SIG-M5 (cell line): ENCODE data around the gene ZNF280A.

ENCODE experiments used
- DNase-seq: peaks from one replicate; lab custom pipeline; 2025; lab: John Stamatoyannopoulos, UW

The ZNF280A gene

GRCh38 chr22:22520020-22520656, at the start of gene ZNF280A:
TSS of gene ZNF280A (minus strand) at chr22:22520270. CDS start at chr22:22515630, 4,640 bp downstream.
- DNase-seq, result no peak

DNA sequence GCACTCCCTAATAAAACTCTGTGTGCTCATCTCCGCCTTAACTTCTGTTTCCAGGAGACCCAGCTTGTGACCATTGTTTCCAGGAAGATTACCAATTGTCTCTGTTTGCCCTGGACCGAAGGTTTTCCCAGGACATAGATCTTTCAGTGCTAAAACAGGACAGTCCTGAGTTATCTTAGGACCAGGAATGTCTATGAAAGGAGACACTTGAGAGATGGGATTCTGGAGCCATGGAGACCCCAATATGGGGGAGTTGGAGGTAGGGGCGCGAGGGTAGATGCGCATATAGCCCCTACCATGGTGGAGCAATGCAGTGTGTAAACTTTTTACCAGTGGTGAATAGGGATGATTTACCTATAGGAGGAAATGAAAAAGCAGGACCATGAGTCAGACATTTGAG, 49.1 kb upstream of the ZNF280A start:
- DNase-seq, result no peak

DNA sequence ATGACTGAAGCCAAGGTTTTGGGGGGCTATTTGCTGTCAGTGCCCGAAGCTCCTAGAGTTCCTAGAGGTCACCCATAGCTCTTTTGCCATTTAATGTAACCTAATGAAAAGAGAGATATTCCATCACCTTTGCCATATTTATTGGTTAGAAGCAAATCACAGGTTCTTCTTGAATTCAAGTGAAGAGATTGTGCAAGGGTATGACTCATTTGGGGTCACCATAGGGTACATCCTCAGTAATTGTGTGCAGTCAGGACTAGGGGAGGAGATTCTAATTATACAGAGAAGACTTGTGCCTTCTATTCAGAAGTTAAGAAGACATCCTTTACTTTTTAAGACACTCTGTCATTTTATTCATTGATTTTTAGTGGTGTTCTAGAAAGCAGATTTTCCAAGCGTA, 45.9 kb upstream of the ZNF280A start:
- DNase-seq, result no peak

DNA sequence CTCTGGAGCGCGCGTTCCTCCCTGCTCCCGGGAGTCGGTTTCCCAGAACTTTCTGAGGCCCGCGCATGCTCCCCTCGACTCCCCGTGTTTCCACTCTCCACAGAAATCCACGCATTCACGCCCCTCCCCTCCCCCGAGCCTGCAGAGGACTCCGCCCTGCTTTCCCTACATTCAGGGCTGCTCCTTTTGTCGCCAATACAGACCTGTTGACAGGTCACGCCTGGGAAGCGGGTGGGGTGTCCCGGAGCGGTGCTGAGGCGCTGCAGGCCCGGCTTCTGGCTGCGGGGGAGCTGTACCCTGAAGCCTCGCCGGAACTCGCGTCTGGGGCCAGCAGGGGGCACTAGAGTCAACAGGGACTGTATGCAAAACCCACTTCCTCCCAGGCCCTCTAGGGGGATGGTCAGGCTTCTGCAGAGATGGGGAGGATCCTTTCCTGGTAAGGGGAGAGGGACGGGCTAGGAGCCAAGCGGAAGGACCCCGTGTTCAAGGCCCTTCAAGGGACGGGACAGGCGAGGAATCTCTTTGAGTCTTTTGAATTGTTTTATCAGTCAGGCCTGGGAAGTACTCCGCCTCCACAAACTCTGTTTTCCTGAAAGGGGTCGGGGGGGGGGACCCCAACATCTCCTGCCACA, 39.0 kb upstream of the ZNF280A start, which contains the start of gene PRAME:
TSS of gene PRAME (minus strand) at position 294 of the 632 bp plus-strand sequence. CDS start 2,433 bp downstream, outside the sequence.
- no peak for DNase-seq

DNA sequence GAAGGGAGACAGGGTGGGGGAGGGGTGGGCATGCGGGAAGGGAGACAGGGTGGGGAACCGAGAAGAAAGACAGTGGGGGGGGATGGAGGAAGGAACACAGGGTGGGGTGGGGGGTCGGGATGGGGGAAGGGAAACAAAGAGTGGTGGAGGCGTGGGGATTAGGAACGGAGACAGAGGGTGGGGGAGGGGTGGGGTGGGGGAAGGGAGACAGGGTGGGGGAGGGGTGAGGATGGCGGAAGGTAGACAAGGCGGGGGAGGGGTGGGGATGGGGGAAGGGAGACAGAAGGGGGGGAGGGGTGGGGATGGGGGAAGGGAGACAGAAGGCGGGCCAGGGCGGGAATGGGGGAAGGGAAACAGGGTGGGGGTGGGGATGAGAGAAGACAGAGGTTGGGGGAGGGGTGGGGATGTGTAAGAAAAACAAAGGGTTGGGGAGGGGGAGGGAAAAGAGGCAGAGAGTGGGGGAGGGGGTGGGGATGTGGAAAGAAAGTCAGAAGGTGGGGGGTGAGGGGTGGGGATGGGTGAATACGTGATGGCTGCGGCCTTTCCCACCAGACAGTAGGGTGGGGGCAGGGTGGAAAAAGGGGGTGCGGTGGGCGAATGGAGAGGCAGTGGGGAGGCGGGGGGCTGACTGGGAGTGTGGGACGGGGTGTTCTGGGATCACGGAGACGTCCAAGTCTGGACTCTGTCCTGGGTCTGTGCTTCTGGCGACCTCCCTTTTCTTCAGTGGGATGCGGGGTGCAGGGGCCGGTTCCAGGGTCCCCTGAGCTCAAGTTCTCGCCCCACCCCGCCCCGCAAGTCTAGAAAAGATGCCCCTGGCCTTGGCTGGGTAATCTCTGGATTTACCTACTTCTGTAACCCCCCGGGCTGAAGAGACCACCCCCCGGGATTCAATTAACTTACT, 38.3 kb upstream of the ZNF280A start:
- no peak for DNase-seq

GRCh38 chr22:22556995-22557925, 37.2 kb upstream of the ZNF280A start:
- no peak for DNase-seq

DNA sequence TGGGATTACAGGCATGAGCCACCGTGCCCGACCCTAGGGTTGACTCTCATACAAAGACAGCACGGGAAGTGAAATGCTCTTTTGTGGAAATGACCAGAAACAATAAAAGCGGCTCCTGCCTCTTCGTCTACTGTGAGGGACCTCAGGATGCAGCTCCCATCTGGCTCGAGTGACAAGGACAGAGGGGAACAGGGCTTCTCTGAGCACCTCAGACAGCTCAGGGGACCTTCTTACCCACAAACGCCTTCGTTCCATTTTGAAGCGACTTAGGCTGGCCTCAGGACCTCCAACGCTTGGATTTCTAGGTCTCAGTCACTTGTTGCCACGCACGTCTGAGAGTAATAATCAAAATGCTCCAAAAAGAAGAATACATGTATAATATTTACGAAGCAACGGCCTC, 36.5 kb upstream of the ZNF280A start:
- DNase-seq, result no peak

- DNase-seq, result no peak
Observed at GRCh38 chr22:22555596-22555995, 35.5 kb upstream of the ZNF280A start.

- no peak for DNase-seq
Observed at GRCh38 chr22:22554587-22555284, 34.7 kb upstream of the ZNF280A start.

DNA sequence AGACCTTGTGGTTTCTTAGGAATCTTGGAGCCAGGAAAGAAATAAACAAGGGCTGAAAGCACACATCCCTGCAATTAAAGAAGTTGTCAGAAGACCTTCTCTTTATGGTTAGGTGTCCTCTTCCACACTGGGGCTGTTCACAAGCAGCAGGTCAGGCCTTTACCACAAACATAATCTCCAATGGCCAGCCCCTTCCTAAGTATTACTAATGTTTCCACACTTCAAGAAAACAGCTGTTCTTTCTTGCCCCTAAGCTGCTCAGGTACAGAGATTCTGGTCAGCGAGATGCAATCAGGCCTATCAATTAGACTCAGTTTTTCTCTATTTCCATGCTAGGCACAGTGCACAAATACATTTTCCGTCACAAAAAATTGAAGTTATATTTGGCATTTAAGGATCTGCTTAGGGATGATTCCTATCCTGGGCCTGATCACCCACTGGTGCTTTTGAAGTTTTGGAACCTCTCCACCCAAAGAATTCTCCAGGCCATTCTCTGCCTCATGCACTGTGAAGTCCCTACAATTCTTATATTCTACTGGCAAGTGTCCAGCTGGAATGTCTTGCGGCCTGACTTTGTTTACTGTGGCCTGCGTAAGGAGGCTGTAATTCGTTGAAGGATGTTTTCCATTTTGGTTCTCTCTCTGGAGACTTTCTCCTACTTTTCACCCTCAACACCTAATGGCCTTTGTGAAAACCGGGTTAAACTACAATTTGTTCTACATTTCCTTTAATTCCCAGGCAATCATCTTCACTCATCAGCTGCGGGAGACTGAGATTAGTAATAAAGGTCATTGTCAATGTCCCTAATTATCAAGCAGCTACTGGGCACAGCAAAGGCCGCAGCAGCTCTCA, 33.9 kb upstream of the ZNF280A start:
- DNase-seq, result no peak

DNA sequence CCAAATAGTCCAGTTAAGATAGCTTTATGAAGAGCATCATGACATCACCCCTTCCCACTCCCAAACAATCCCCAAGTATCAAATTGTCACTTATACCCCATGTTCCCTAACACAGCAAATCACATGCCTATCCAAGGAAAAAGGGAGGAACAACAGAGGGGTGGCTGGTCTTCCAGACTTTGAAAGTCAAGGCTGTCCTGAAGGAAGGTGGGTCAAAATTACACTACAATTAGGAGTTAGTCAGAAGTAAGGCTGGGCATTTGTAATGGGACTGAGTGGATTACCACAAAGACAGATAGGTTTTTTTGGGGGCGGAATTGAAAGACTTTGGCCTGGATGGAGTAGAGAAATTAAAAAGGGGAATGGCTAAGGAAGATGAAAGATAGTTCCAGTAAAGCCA, 33.1 kb upstream of the ZNF280A start:
- DNase-seq, result no peak

- no peak for DNase-seq
Observed at GRCh38 chr22:22552630-22553029, 32.6 kb upstream of the ZNF280A start.

- no peak for DNase-seq
Observed at GRCh38 chr22:22550789-22551434, 30.8 kb upstream of the ZNF280A start.

GRCh38 chr22:22548910-22549309, 28.8 kb upstream of the ZNF280A start:
- DNase-seq, result no peak

DNA sequence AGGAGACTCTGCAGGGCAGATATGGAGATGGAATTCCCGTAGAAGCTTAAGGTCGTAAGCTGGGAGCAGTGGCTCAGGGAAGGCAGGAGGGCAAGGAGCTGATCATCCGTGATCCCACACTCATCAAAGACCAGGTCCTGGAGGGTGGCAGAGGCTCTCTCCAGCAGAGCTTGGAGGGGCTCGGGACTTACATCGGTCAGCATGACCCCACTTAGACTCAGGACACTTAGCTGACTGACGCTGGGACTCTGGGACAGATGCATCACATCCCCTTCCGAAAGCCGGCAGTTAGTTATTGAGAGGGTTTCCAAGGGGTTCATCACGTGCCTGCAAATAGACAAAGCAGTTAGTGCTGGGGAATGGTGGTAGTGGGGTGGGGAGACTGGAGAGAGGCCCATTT, 28.2 kb upstream of the ZNF280A start:
- no peak for DNase-seq

DNA sequence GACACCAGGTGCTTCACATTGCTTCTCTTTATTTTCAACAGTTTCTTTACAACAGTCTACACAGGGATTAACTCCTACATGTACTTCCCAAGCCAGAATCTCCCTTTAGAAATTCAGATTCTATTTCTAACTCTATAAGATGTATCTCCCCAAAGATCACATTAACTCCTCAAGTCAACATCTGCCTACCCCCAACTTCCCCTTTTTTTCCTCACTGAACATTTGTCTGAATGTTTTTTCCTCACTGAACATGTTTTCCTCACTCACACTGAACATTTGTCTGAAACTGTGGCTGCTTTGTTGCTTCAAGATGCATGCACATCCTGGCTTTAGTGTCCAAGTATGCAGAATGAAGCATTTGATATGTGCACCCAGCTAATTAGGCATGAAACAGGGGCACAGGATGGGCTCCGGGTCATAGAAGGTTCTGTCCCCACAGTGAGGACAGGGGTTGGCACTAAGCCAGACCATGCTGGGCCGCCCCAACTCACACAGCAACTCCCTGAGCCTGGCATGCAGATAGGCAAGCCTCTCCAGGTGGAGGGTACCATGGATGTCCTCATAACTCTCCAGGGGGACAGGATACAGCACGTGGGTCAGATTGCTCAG, 27.7 kb upstream of the ZNF280A start:
- DNase-seq, result no peak

- DNase-seq, result no peak
Observed at GRCh38 chr22:22547226-22547625, 27.2 kb upstream of the ZNF280A start.

- DNase-seq, result peak; percentile 35
Observed at GRCh38 chr22:22546490-22546889, 26.4 kb upstream of the ZNF280A start.

GRCh38 chr22:22545084-22545483, 25.0 kb upstream of the ZNF280A start:
- no peak for DNase-seq
